Endothelial cell of umbilical vein (primary cell): ENCODE results near the gene ZC3H12A. TPM values are rescaled to one million over a fixed set of nuclear protein-coding genes. Genes with fewer than 3 reads are reported as not detected.
"Not testable (repeated sequence)": the region's sequence is repeated elsewhere in the genome, so short reads cannot be mapped to it uniquely, and the experiment has no call there.

ENCODE experiments used
- BruUV-seq: library from RNA; stranded (reverse); fragments of 400-500 nt; replicated peaks from 2 replicates; lab custom pipeline; 2021; lab: Mats Ljungman, UMichigan
- CTCF ChIA-PET: fragments of 300-600, 350-600 bp; sonication (Branson Sonifier 250); formaldehyde crosslinking; loops from one replicate; lab custom pipeline; 2021; ENCODE audit warnings: antibody characterized with exemption, inconsistent platforms; lab: Charles Lee
- POLR2A ChIA-PET: fragments of 300-600, 350-600 bp; sonication (Branson Sonifier 250); formaldehyde crosslinking; loops from one replicate; lab custom pipeline; 2021; ENCODE audit warnings: antibody characterized with exemption, inconsistent platforms; lab: Charles Lee
- DNase-seq: peaks from one replicate; pipeline ENCODE4 v3.0.0-alpha.2; 2011; ENCODE audit warnings: low read depth, low spot score
- FAIRE-seq: peaks from 2 replicates; lab custom pipeline; 2011; peaks lifted over from hg19 to GRCh38; lab: Jason Lieb, UNC
- H2AFZ ChIP-seq: 2 replicates; pipeline ENCODE4 v1.6.0; 2012; ENCODE audit warnings: low read depth, low read length, control low read depth, inconsistent platforms
- H3K27ac ChIP-seq: 2 replicates; pipeline ENCODE4 v1.5.1; 2011; ENCODE audit warnings: low read depth, mild to moderate bottlenecking, control low read depth, low read length, moderate library complexity; ENCODE audit not compliant: insufficient read depth
- H3K27me3 ChIP-seq, 2 experiments: 2 replicates each; pipeline versions ENCODE4 v1.6.0 to v1.6.1; 2011; ENCODE audit warnings: low read length in 2 of 2, mixed read lengths in 1 of 2; ENCODE audit not compliant: control insufficient read depth in 2 of 2, insufficient read depth in 2 of 2
- H3K36me3 ChIP-seq, 2 experiments: 2 replicates in 1 of 2; 3 replicates in 1 of 2; pipeline ENCODE4 v1.5.1; 2011; ENCODE audit warnings: low read length in 2 of 2, mild to moderate bottlenecking in 1 of 2, moderate library complexity in 1 of 2; ENCODE audit not compliant: control insufficient read depth in 2 of 2, insufficient read depth in 2 of 2; ENCODE audit errors: extremely low read depth in 1 of 2
- H3K4me1 ChIP-seq: 3 replicates; pipeline ENCODE4 v1.5.1; 2011; ENCODE audit warnings: mild to moderate bottlenecking, low read length; ENCODE audit not compliant: control insufficient read depth, insufficient read depth; ENCODE audit errors: extremely low read depth
- H3K4me2 ChIP-seq: 2 replicates; pipeline ENCODE4 v1.6.1; 2011; ENCODE audit warnings: low read length, control low read depth, mixed read lengths; ENCODE audit not compliant: insufficient read depth
- H3K4me3 ChIP-seq, 3 experiments: fragments of 200-600 bp in 1 of 3; sonication (generic), shearing (Covaris generic) in 1 of 3; replicated peaks in 1 of 3; 2 replicates each; pipeline ENCODE4 v1.5.1; 2011 to 2016; ENCODE audit warnings: control low read depth in 3 of 3, low read length in 3 of 3, mild to moderate bottlenecking in 2 of 3, inconsistent platforms in 1 of 3, low read depth in 1 of 3, moderate library complexity in 1 of 3; ENCODE audit not compliant: insufficient read depth in 1 of 3
- H3K79me2 ChIP-seq: 2 replicates; pipeline ENCODE4 v1.6.0; 2012; ENCODE audit warnings: low read length, inconsistent platforms; ENCODE audit not compliant: control insufficient read depth, insufficient read depth
- H3K9ac ChIP-seq: replicated peaks from 2 replicates; pipeline ENCODE3; 2011; ENCODE audit warnings: low read length, control low read depth; ENCODE audit not compliant: insufficient read depth; ENCODE audit errors: extremely low read depth
- H3K9me1 ChIP-seq: replicated peaks from 3 replicates; pipeline ENCODE4 v1.6.0; 2011; ENCODE audit warnings: mild to moderate bottlenecking, low read length; ENCODE audit not compliant: control insufficient read depth, insufficient read depth; ENCODE audit errors: extremely low read depth
- H3K9me3 ChIP-seq: replicated peaks from 2 replicates; pipeline ENCODE4 v1.5.1; 2012; ENCODE audit warnings: low read length, inconsistent platforms; ENCODE audit not compliant: control insufficient read depth, insufficient read depth
- H4K20me1 ChIP-seq: replicated peaks from 2 replicates; pipeline ENCODE3; 2011; ENCODE audit warnings: mild to moderate bottlenecking, low read length; ENCODE audit not compliant: control insufficient read depth, insufficient read depth; ENCODE audit errors: extremely low read depth
- FOS ChIP-seq: IDR thresholded peaks from 2 replicates; pipeline ENCODE4 v1.6.1; 2011; ENCODE audit warnings: mild to moderate bottlenecking, low read length, moderate library complexity, borderline replicate concordance; ENCODE audit not compliant: insufficient read depth
- GATA2 ChIP-seq: IDR thresholded peaks from 2 replicates; pipeline ENCODE4 v1.7.0; 2011; ENCODE audit warnings: low read depth, mild to moderate bottlenecking, moderate library complexity, mixed read lengths, low read length; ENCODE audit not compliant: insufficient read length, insufficient read depth
- MYC ChIP-seq: IDR thresholded peaks from one replicate; pipeline ENCODE4 v1.6.1; 2011; ENCODE audit warnings: mild to moderate bottlenecking, low read depth, low read length
- POLR2AphosphoS5 ChIP-seq: IDR thresholded peaks from 2 replicates; pipeline ENCODE4 v1.6.1; 2012; ENCODE audit warnings: low read depth, mild to moderate bottlenecking, control low read depth, low read length, moderate library complexity; ENCODE audit not compliant: insufficient read depth
- dilution Hi-C: fragments of 300-500 bp; cut with MboI; formaldehyde crosslinking; loops from one replicate; pipeline ENCODE4 v1.15.0; 2019; ENCODE audit warnings: low sequenced_read_pairs; ENCODE audit not compliant: extremely low pct_ligation_motif_present
- intact Hi-C: fragments of 100-400 bp; cut with micrococcal nuclease; formaldehyde crosslinking; loops from one replicate; pipeline ENCODE4 v1.10.0; 2022
- polyA plus RNA-seq, 4 experiments: library from polyadenylated mRNA; depleted of rRNA in 3 of 4; stranded (reverse) in 3 of 4; unstranded in 1 of 4; fragments of >200 nt; gene quantifications; 2 replicates each; pipeline versions ENCODE4 v1.2.1 to v1.2.3, GENCODE V29; 2011 to 2012; ENCODE audit warnings: missing spikeins in 1 of 4
- total RNA-seq: library from RNA; stranded (reverse); gene quantifications from 2 replicates; pipeline ENCODE4 v1.2.3, GENCODE V29; 2021
- TF ChIP-seq, protein P1 (sequence below): IDR thresholded peaks from 2 replicates; pipeline ENCODE4 v1.6.1; 2011; ENCODE audit not compliant: insufficient read depth, insufficient read length

The ZC3H12A gene
- total and polyA plus RNA-seq, 2 donors (not counting 3 experiments of a cell fraction or from before 2014, with no cell fraction given): 6.3 to 9.4 TPM

DNA sequence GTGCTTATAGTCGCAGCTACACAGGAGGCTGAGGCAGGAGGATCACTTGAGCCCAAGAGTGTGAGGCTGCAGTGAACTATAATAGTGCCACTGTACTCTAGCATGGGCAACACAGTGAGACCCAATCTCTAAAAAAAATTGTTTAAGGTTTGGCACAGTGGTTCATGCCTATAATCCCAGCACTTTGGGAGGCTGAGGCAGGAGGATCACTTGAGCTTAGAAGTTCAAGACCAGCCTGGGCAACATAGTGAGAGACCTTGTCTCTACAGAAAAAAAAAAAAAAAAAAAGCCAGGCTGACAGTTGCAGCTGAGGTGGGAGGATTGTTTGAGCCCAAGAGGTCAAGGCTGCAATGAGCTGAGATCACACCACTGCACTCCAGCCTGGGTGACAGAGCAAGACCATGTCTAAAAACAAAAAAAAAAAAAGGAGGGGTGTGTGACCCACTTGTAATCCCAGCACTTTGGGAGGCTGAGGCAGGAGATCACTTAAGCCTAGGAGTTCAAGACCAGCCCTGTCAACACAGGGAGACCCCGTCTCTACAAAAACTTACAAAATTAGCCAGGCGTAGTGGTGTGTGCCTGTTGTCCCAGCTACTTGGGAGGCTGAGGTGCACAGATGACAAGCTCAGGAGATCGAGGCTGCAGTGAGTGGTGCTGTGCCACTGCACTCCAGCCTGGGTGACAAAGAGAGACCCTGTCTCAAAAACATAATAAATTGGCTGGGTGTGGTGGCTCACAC lies 58.2 kb downstream of the ZC3H12A start:
- FAIRE-seq, DNase-seq, H3K9me1 ChIP-seq, H3K79me2 ChIP-seq, intact Hi-C loops, H3K9me3 ChIP-seq, H4K20me1 ChIP-seq, H3K4me3 ChIP-seq, H3K27ac ChIP-seq, H2AFZ ChIP-seq, H3K4me2 ChIP-seq, H3K36me3 ChIP-seq, dilution Hi-C loops, H3K27me3 ChIP-seq, H3K9ac ChIP-seq, BruUV-seq: not testable (repeated sequence)
- CTCF ChIA-PET: interaction anchor here (1.0 to 2.5 kb wide), 2 partner anchors 18 to 45 kb away, joined by 4 to 11 read pairs; partner anchors contain the start of gene MEAF6
- peaks cover 17% of the 10 kb centered on the region for H3K4me1 ChIP-seq
- POLR2A ChIA-PET: interaction anchor here (0.6 to 0.7 kb wide), 2 partner anchors 8 to 43 kb away, joined by 4 to 5 read pairs; no protein-coding TSS in a partner anchor

DNA sequence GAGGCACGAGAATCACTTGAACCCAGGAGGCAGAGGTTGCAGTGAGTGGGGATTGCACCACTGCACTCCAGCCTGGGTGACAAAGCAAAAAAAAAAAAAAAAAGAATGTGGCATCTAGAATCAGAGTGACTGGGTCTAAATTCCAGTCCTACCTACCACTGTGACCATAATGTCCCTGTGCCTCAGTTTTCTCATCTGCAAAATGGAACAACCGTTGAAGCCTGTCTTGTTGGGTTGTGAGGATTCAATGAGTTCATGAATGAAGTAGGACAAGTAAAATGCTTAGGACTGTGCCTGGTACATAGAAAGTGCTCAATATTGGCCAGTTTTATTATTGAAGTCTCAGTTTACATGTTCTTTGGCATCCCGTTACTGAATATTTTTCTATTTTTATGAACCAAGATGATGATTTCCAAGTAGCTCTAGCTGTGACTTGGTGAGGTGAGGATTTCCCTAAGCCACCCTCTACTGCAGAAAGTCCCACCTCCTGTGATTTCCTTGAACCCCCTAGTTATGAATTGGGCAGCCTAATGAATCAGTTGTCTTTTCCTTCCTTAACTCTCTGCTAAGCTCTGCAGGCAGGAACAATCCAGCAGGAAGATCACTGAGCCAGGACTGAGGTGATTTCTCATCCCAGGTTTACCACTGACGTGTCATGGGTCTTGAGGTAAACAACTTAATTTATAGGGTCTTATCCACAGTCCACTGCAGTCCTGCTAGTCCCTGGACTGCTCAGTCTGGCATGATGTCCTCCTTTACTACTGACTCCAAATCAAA lies 59.1 kb downstream of the ZC3H12A start:
- peaks cover 17% of the 10 kb centered on the region for H3K4me1 ChIP-seq
- peaks cover 2% of the 10 kb centered on the region for H3K79me2 ChIP-seq
- H3K36me3 ChIP-seq: peaks cover 0 to 5% of the 10 kb centered on the region in 2 experiments
- DNase-seq (no peak), FAIRE-seq (no peak)
- ChIA-PET POLR2A (interaction anchor here (0.6 kb wide), 1 partner anchor 9 kb away, joined by 5 read pairs; no protein-coding TSS in a partner anchor), CTCF (interaction anchor here (1.7 to 1.8 kb wide), 2 partner anchors 19 to 46 kb away, joined by 5 to 11 read pairs; partner anchors contain the start of gene MEAF6)
- no peaks in the 10 kb centered on the region for H3K9me3 ChIP-seq
- no peaks in the 10 kb centered on the region for H3K9me1 ChIP-seq
- no peak overlapping the region for H2AFZ ChIP-seq
- peak overlapping the region; percentile 30 for H3K9ac ChIP-seq
- TF ChIP-seq, protein P1, sequence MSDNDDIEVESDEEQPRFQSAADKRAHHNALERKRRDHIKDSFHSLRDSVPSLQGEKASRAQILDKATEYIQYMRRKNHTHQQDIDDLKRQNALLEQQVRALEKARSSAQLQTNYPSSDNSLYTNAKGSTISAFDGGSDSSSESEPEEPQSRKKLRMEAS: no peak
- TF ChIP-seq GATA2 (no peak), MYC (no peak), FOS (no peak), POLR2AphosphoS5 (no peak)
- peak overlapping the region; percentile 5 for H3K4me2 ChIP-seq
- peak overlapping the region; percentile 98 for H3K27ac ChIP-seq
- intact Hi-C loops (loop anchor here (1.0 kb wide), 3 partner anchors 19 to 42 kb away; partner anchors contain the start of genes MEAF6 and SNIP1), dilution Hi-C loops (no loop called here)
- no peaks in the 10 kb centered on the region for H3K27me3 ChIP-seq
- no TSS peak for BruUV-seq
- H4K20me1 ChIP-seq: no peaks in the 10 kb centered on the region
- H3K4me3 ChIP-seq: no peak overlapping the region
